ENCODE results near the gene THSD1.

DNA sequence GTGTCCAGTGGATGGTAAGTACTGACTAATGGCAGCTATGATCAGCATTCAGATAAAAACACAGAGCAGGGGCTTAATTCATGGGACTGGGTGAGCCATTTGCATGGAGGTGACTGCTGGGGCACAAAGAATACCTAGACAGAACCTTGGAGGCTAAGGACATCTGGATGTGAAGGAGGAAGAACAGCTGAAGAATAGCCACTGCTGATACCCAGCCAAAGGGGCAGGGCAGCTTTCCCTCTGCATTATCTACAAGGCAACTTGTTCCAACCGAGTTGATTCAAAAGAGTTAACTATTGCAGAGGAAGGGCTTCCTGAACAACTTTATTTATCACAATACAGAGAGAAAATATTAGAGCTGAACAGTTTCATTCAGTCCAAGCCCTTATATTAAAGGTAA lies 13.1 kb upstream of the THSD1 start:
- no peak for TF ChIP-seq POLR2AphosphoS5 (IDR thresholded peaks at IDR 0.05; ENCODE audit: low read depth, low read length)
- TF ChIP-seq POLR2A (IDR thresholded peaks at IDR 0.05; ENCODE audit: low read depth, low read length) = no peak
- TF ChIP-seq TAF1 (IDR thresholded peaks at IDR 0.05; ENCODE audit: low read depth, low read length) = no peak
- TF ChIP-seq PAX5 (IDR thresholded peaks at IDR 0.05; ENCODE audit: insufficient read depth, low read length, severe bottlenecking) = no peak
- no peak for TF ChIP-seq SPI1 (IDR thresholded peaks at IDR 0.05; ENCODE audit: low read depth, low read length)
- TF ChIP-seq POU2F2 (IDR thresholded peaks at IDR 0.05; ENCODE audit: low read depth, low read length) = no peak

All from GM12891 (cell line).